WTC11 (cell line): ENCODE measurements around the gene ACO1. TPM values are rescaled to one million over a fixed set of nuclear protein-coding genes. Genes with fewer than 3 reads are reported as not detected.

ENCODE experiments used
- ATAC-seq: fragments of 200-7000 bp; cut with Tn5 transposase; 2 replicates; pipeline ENCODE4 v1.10.0; 2021; ENCODE audit warnings: mild to moderate bottlenecking, moderate library complexity
- CTCF ChIA-PET: fragments of 300-600 bp; sonication (Branson Sonifier 250); formaldehyde crosslinking; loops from one replicate; lab custom pipeline; 2021; ENCODE audit warnings: antibody characterized with exemption; lab: Charles Lee
- POLR2A ChIA-PET: fragments of 350-600 bp; sonication (Branson Sonifier 250); formaldehyde crosslinking; loops from one replicate; lab custom pipeline; 2021; ENCODE audit warnings: antibody characterized with exemption; lab: Charles Lee
- DNase-seq: peaks from one replicate; pipeline ENCODE4 v3.0.0; 2021; ENCODE audit warnings: low spot score
- H3K27ac Mint-ChIP-seq: 2 replicates; pipeline ENCODE4 v1.8.0; 2021; ENCODE audit warnings: mixed read lengths
- H3K27me3 Mint-ChIP-seq: 2 replicates; pipeline ENCODE4 v1.8.0; 2021; ENCODE audit warnings: low read depth, mild to moderate bottlenecking, moderate library complexity, mixed read lengths
- H3K36me3 Mint-ChIP-seq: 2 replicates; pipeline ENCODE4 v1.8.0; 2021; ENCODE audit warnings: mixed read lengths
- H3K4me1 Mint-ChIP-seq: 2 replicates; pipeline ENCODE4 v1.8.0; 2022; ENCODE audit warnings: mixed read lengths
- H3K4me3 Mint-ChIP-seq: 2 replicates; pipeline ENCODE4 v1.8.0; 2021; ENCODE audit warnings: mild to moderate bottlenecking, moderate library complexity, mixed read lengths
- H3K9me3 Mint-ChIP-seq: 2 replicates; pipeline ENCODE4 v1.8.0; 2021; ENCODE audit warnings: mixed read lengths
- AFF4 ChIP-seq: sonication (generic); formaldehyde crosslinking; IDR thresholded peaks from 2 replicates; pipeline ENCODE4 v1.8.1; 2023; ENCODE audit warnings: mild to moderate bottlenecking, missing genetic modification reagents, borderline replicate concordance
- E2F1 ChIP-seq: sonication (generic); formaldehyde crosslinking; IDR thresholded peaks from 2 replicates; pipeline ENCODE4 v1.8.0; 2022; ENCODE audit warnings: mild to moderate bottlenecking, missing genetic modification reagents
- ELF4 ChIP-seq: sonication (generic); formaldehyde crosslinking; IDR thresholded peaks from 2 replicates; pipeline ENCODE4 v1.8.1; 2022; ENCODE audit warnings: low read depth, mild to moderate bottlenecking, moderate library complexity, missing genetic modification reagents
- FOXK1 ChIP-seq: sonication (generic); formaldehyde crosslinking; IDR thresholded peaks from 2 replicates; pipeline ENCODE4 v1.8.0; 2022; ENCODE audit warnings: mild to moderate bottlenecking, moderate library complexity, missing genetic modification reagents
- GRHL2 ChIP-seq: fragments of 250-450 bp; sonication (Bioruptor Pico); IDR thresholded peaks from 2 replicates; pipeline ENCODE4 v1.8.0; 2022; ENCODE audit warnings: mild to moderate bottlenecking, moderate library complexity; ENCODE audit not compliant: insufficient replicate concordance, severe bottlenecking
- KAT7 ChIP-seq: sonication (generic); formaldehyde crosslinking; IDR thresholded peaks from 2 replicates; pipeline ENCODE4 v1.8.1; 2023; ENCODE audit warnings: missing genetic modification reagents, mild to moderate bottlenecking, borderline replicate concordance
- MXD4 ChIP-seq: fragments of 250-450 bp; sonication (Bioruptor Pico); IDR thresholded peaks from 2 replicates; pipeline ENCODE4 v1.8.0; 2021; ENCODE audit warnings: mild to moderate bottlenecking, moderate library complexity, borderline replicate concordance
- NFYB ChIP-seq: sonication (generic); formaldehyde crosslinking; conservative IDR thresholded peaks from 2 replicates; pipeline ENCODE4 v1.8.0; 2022; ENCODE audit warnings: low read depth, missing genetic modification reagents
- OVOL2 ChIP-seq: fragments of 250-450 bp; sonication (Bioruptor Pico); IDR thresholded peaks from 2 replicates; pipeline ENCODE4 v1.9.0; 2021; ENCODE audit warnings: mild to moderate bottlenecking, borderline replicate concordance
- PRRX2 ChIP-seq: fragments of 250-450 bp; sonication (Bioruptor Pico); IDR thresholded peaks from 2 replicates; pipeline ENCODE4 v1.8.0; 2021; ENCODE audit warnings: mild to moderate bottlenecking
- SMAD4 ChIP-seq: sonication (generic); formaldehyde crosslinking; IDR thresholded peaks from 2 replicates; pipeline ENCODE4 v1.8.0; 2022; ENCODE audit warnings: mild to moderate bottlenecking, missing genetic modification reagents
- TCF7 ChIP-seq: sonication (generic); formaldehyde crosslinking; IDR thresholded peaks from 2 replicates; pipeline ENCODE4 v1.8.0; 2022; ENCODE audit warnings: mild to moderate bottlenecking, low read depth, missing genetic modification reagents, moderate library complexity
- USF2 ChIP-seq: sonication (generic); formaldehyde crosslinking; IDR thresholded peaks from 2 replicates; pipeline ENCODE4 v1.8.1; 2023; ENCODE audit warnings: mild to moderate bottlenecking, missing genetic modification reagents, moderate library complexity
- ZNF219 ChIP-seq: sonication (generic); formaldehyde crosslinking; IDR thresholded peaks from 2 replicates; pipeline ENCODE4 v1.8.0; 2023; ENCODE audit warnings: missing genetic modification reagents, mild to moderate bottlenecking, borderline replicate concordance
- ZNF232 ChIP-seq: sonication (generic); formaldehyde crosslinking; IDR thresholded peaks from 2 replicates; pipeline ENCODE4 v1.8.0; 2022; ENCODE audit warnings: mild to moderate bottlenecking, missing genetic modification reagents
- ZNF416 ChIP-seq: fragments of 250-450 bp; sonication (Bioruptor Pico); IDR thresholded peaks from 2 replicates; pipeline ENCODE4 v1.9.0; 2021; ENCODE audit warnings: mild to moderate bottlenecking, inconsistent platforms
- total RNA-seq: library from RNA; stranded (reverse); gene quantifications from 3 replicates; pipeline ENCODE4 v1.2.3, GENCODE V29; 2021
- TF ChIP-seq, protein P1 (sequence below): fragments of 250-450 bp; sonication (Bioruptor Pico); IDR thresholded peaks from 2 replicates; pipeline ENCODE4 v1.9.0; 2021; ENCODE audit warnings: mild to moderate bottlenecking
- TF ChIP-seq, protein P2 (sequence below): sonication (generic); formaldehyde crosslinking; conservative IDR thresholded peaks from 2 replicates; pipeline ENCODE4 v1.8.1; 2022; ENCODE audit warnings: mild to moderate bottlenecking, missing genetic modification reagents
- TF ChIP-seq, protein P3 (sequence below): sonication (generic); formaldehyde crosslinking; IDR thresholded peaks from 2 replicates; pipeline ENCODE4 v1.8.1; 2023; ENCODE audit warnings: mild to moderate bottlenecking, missing genetic modification reagents
- TF ChIP-seq, protein P4 (sequence below): fragments of 250-450 bp; sonication (Bioruptor Pico); IDR thresholded peaks from 2 replicates; pipeline ENCODE4 v1.9.0; 2021; ENCODE audit warnings: mild to moderate bottlenecking, borderline replicate concordance

The ACO1 gene
- total RNA-seq, 1 experiment from 2014 or later = 40.2 TPM

DNA sequence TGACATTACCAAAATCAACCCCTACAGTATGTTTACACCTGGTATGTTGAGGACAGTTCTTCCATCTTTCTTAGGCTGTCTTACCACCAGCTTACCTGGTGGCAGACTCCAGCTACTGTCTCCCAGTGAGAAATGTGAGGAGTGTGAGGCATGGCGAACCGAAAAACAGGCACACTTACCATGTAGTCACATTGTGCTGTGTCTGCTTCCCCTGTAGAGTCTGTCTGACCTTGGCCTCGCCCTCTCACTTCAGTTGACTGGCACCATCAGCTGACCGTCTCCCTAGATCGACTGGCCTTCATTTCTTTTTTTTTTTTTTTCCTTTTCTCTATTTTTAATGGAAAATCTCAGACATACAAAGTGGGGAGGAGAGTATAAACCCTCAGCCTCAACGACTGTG lies 4.9 kb downstream of the ACO1 start (continued):
- TF ChIP-seq, protein P1, sequence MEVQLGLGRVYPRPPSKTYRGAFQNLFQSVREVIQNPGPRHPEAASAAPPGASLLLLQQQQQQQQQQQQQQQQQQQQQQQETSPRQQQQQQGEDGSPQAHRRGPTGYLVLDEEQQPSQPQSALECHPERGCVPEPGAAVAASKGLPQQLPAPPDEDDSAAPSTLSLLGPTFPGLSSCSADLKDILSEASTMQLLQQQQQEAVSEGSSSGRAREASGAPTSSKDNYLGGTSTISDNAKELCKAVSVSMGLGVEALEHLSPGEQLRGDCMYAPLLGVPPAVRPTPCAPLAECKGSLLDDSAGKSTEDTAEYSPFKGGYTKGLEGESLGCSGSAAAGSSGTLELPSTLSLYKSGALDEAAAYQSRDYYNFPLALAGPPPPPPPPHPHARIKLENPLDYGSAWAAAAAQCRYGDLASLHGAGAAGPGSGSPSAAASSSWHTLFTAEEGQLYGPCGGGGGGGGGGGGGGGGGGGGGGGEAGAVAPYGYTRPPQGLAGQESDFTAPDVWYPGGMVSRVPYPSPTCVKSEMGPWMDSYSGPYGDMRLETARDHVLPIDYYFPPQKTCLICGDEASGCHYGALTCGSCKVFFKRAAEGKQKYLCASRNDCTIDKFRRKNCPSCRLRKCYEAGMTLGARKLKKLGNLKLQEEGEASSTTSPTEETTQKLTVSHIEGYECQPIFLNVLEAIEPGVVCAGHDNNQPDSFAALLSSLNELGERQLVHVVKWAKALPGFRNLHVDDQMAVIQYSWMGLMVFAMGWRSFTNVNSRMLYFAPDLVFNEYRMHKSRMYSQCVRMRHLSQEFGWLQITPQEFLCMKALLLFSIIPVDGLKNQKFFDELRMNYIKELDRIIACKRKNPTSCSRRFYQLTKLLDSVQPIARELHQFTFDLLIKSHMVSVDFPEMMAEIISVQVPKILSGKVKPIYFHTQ = no peak
- TF ChIP-seq ZNF416 (CRISPR knock-in tag) = no peak

- CTCF ChIA-PET = no interaction called here
- peaks cover 29% of the 10 kb centered on the region for H3K36me3 Mint-ChIP-seq
- TF ChIP-seq KAT7 (CRISPR knock-in tag) (no peak), TCF7 (no peak), GRHL2 (CRISPR knock-in tag) (no peak), E2F1 (no peak), NFYB (no peak), ZNF219 (CRISPR knock-in tag) (no peak), OVOL2 (CRISPR knock-in tag) (no peak), SMAD4 (CRISPR knock-in tag) (no peak), USF2 (CRISPR knock-in tag) (no peak), MXD4 (CRISPR knock-in tag) (no peak), PRRX2 (CRISPR knock-in tag) (no peak), ZNF232 (CRISPR knock-in tag) (no peak), FOXK1 (no peak), AFF4 (CRISPR knock-in tag) (no peak), ELF4 (CRISPR knock-in tag) (no peak)
- TF ChIP-seq, protein P2, sequence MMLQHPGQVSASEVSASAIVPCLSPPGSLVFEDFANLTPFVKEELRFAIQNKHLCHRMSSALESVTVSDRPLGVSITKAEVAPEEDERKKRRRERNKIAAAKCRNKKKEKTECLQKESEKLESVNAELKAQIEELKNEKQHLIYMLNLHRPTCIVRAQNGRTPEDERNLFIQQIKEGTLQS (CRISPR knock-in tag) = no peak
- TF ChIP-seq, protein P3, sequence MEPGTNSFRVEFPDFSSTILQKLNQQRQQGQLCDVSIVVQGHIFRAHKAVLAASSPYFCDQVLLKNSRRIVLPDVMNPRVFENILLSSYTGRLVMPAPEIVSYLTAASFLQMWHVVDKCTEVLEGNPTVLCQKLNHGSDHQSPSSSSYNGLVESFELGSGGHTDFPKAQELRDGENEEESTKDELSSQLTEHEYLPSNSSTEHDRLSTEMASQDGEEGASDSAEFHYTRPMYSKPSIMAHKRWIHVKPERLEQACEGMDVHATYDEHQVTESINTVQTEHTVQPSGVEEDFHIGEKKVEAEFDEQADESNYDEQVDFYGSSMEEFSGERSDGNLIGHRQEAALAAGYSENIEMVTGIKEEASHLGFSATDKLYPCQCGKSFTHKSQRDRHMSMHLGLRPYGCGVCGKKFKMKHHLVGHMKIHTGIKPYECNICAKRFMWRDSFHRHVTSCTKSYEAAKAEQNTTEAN (CRISPR knock-in tag) = no peak
- TF ChIP-seq, protein P4, sequence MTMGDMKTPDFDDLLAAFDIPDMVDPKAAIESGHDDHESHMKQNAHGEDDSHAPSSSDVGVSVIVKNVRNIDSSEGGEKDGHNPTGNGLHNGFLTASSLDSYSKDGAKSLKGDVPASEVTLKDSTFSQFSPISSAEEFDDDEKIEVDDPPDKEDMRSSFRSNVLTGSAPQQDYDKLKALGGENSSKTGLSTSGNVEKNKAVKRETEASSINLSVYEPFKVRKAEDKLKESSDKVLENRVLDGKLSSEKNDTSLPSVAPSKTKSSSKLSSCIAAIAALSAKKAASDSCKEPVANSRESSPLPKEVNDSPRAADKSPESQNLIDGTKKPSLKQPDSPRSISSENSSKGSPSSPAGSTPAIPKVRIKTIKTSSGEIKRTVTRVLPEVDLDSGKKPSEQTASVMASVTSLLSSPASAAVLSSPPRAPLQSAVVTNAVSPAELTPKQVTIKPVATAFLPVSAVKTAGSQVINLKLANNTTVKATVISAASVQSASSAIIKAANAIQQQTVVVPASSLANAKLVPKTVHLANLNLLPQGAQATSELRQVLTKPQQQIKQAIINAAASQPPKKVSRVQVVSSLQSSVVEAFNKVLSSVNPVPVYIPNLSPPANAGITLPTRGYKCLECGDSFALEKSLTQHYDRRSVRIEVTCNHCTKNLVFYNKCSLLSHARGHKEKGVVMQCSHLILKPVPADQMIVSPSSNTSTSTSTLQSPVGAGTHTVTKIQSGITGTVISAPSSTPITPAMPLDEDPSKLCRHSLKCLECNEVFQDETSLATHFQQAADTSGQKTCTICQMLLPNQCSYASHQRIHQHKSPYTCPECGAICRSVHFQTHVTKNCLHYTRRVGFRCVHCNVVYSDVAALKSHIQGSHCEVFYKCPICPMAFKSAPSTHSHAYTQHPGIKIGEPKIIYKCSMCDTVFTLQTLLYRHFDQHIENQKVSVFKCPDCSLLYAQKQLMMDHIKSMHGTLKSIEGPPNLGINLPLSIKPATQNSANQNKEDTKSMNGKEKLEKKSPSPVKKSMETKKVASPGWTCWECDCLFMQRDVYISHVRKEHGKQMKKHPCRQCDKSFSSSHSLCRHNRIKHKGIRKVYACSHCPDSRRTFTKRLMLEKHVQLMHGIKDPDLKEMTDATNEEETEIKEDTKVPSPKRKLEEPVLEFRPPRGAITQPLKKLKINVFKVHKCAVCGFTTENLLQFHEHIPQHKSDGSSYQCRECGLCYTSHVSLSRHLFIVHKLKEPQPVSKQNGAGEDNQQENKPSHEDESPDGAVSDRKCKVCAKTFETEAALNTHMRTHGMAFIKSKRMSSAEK (CRISPR knock-in tag) = no peak
- TF ChIP-seq, all 79 proteins: peak for 0
- no peak overlapping the region for H3K27ac Mint-ChIP-seq
- no peak overlapping the region for H3K4me3 Mint-ChIP-seq
- POLR2A ChIA-PET = interaction anchor here (1.3 kb wide), 1 partner anchor 10 kb away, joined by 3 read pairs; the partner anchor contains the start of gene ACO1
- H3K27me3 Mint-ChIP-seq = no peaks in the 10 kb centered on the region
- H3K4me1 Mint-ChIP-seq = peaks cover 33% of the 10 kb centered on the region
- DNase-seq (no peak), ATAC-seq (no peak)
- peaks cover 29% of the 10 kb centered on the region for H3K9me3 Mint-ChIP-seq
Observed at GRCh38 chr9:32393911-32394310, 9.5 kb downstream of the ACO1 start.
